NCI-H1930 (cell line): ENCODE measurements around the gene C11orf24.

Experiments used
- DNase-seq, 2 experiments: peaks; one replicate each; lab custom pipeline; 2025; lab: John Stamatoyannopoulos, UW

Gene C11orf24

GRCh38 chr11:68271781-68272608 is at the start of gene C11orf24:
Gene C11orf24, minus strand, starts transcription at chr11:68271973. Its CDS starts 8,206 bp downstream, at chr11:68263767.
- peak; percentile 81 to 92 for DNase-seq

DNA sequence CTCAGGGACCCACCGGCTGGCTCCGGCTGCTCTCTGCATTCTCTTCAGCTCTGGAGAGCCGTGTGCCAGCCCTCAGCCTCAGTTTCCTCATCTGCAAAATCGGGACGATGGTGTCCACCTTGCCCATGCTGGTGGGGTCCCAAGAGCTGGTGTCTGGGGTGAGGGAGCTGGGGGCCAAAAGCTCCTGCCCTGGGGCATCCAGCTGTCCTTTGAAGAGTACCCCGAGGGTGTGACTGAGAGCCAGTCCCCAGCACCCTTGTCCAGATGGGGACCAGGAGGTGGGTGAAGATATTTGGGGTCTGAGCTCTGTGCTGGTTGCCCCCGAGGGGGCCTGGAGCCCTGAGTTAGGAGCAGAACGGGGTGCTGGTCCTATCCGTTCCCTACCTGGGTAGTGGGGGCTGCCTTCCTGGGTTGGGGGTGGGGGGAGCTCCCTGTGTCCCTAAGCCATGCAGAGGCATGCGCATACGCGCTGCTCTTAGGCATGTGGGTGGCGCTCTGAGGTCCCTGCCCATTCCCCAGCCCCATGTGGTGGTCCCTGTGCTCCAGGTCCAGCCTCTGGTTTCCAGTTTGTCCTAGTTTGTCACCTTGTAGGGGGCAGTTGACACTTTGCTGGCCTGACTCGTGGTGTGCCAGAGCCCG is 45.5 kb upstream of the C11orf24 start:
- DNase-seq: no peak

DNA sequence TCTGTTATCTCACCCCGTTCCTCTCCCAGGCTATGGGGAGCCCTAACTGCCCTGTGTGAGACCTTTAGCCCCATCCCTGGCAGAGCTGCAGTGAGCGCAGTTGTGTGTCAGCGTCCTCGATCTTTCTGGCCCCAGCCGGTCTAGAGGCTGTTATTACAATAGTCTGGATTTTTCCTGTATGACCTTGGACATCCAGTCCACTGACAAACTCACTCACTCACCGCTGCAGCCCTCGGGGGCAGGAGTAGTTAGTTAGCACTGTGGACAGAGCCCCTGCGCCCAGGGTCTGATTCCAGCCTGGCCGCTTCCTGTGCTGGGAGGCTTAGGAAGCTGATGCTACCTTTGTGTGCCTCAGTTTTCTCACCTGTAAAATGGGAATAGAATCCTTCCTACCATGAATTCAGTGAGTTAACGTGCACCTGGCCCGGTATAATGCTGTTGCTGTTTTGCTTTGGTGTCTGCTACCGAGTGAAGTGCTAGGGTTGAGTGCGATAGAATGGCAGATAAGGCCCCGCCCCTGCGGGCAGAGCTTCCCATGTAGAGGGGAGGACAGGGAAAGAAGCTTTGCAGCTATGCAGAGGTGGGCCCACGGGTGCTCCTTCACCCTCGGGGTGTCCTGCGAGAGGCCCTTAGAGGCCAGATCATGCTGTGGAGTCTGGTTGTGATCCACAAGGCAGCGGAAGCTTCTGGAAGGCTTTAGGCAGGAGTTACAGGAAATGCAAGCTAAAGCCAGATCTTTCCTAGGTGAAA is 43.6 kb upstream of the C11orf24 start:
- DNase-seq: no peak

- DNase-seq: no peak
These were observed 42.7 kb upstream of the C11orf24 start for GRCh38 chr11:68314203-68315170.

DNA sequence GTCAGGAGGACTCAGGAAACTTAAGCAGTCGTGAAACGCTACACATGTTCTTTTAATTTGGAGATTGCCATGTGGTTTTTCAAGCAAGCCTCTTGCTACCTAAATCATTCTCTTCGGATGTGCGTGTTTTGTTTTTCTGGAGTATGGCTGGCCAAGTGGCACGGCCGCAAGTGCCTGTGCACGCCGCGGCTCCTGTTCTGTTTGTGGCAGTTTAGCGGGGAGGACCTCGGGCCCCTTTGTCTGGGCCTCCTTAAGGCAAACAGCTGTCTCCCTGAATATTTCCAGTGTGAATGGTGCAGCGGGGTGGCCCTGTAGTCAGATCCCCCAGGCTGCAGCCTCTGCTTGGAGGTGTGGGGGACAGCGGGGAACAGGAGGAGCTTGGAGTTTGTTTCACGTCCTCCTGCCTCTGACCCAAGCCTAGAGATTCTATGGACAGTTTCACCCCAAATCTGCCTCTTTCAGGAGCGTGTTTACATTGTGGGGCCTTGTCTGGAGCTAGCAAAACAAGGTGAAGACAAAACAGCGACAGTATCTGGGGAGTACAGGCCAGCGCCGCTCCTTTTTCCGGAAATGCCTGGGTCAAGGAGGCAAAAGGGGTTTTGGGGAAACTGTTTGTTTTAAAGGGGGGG is 41.9 kb upstream of the C11orf24 start:
- no peak for DNase-seq

GRCh38 chr11:68312780-68313573 is 41.2 kb upstream of the C11orf24 start:
- no peak for DNase-seq

- DNase-seq: peak in 1 of 2 experiments; percentile 28
These were observed 40.5 kb upstream of the C11orf24 start, which contains the start of gene LRP5 for GRCh38 chr11:68312117-68312779. Gene LRP5, plus strand, starts transcription at chr11:68312591. Its CDS starts 124 bp downstream, at chr11:68312715.

GRCh38 chr11:68311160-68312116 is 39.7 kb upstream of the C11orf24 start:
- DNase-seq: no peak

- DNase-seq: no peak
These were observed 37.9 kb upstream of the C11orf24 start for GRCh38 chr11:68309621-68310185.

DNA sequence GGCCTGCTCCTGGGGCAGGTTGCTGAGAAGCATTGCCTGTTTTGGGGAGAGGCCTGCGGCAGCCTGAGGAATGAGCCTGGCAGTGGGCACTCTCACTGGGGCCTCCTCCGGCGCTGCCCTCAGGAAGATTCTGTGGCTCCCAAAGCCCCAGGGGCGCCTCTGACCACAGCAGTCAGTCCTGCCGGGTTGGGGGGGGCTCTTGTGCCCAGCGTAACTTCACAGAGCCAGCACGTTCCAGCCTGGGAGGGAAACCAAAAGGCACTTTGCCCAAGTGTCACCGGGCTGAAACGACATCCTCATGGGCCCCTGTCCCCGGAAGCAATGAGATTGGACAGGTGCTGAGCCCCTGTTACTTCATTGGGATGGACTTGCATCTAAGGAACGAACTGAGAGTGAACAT is 36.3 kb upstream of the C11orf24 start:
- no peak for DNase-seq

GRCh38 chr11:68306636-68307035 is 34.9 kb upstream of the C11orf24 start:
- DNase-seq: no peak

DNA sequence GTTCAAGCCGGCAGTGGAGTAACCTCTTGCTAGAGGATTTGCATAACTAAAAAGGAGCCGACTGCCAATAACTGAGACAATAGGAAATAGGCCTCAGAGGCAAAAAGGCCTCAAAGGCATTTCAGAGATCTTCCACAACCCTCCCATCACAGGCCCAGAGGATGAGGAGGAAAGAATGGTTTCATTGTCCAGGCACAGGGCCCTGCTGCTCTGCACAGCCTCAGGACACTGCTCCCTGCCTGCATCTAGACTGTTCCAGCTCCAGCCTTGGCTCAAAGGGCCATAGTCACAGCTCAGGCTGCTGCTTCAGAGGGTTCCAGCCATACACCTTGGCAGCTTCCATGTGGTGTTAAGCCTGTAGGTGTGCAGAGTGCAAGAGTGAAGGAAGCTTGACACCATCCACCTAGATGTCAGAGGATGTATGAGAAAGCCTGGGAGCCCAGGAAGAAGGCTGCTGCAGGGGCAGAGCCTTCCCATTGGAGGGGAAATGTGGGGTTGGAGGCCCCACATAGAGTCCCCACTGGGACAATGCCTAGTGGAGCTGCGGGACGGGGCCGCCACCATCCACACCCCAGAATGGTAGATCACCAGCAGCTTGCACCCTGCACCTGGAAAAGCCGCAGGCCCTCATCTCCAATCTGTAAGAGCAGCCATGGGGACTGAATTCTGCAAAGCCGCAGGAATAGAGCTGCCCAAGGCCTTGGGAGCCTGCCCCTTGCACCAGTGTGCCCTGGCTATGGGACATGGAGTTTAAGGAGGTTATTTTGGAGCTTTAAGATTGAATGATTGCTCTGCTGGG is 32.4 kb upstream of the C11orf24 start:
- no peak for DNase-seq

DNA sequence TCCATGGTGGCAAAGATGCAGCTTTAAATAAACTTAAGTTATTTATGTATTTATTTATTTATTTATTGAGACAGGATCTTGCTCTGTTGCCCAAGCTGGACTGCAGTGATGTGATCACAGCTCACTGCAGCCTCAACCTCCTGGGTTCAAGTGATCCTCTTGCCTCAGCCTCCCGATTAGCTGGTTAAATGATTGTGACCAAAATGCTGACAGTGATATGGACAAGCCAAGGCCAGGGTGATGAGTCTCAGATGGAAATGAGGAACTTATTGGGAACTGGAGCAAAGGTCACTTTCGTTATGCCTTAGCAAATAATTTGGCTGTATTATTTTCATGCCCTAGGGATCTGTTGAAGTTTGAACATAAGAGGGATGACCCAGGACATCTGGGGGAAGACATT is 31.3 kb upstream of the C11orf24 start:
- no peak for DNase-seq

GRCh38 chr11:68302670-68303069 is 30.9 kb upstream of the C11orf24 start:
- DNase-seq: no peak

DNA sequence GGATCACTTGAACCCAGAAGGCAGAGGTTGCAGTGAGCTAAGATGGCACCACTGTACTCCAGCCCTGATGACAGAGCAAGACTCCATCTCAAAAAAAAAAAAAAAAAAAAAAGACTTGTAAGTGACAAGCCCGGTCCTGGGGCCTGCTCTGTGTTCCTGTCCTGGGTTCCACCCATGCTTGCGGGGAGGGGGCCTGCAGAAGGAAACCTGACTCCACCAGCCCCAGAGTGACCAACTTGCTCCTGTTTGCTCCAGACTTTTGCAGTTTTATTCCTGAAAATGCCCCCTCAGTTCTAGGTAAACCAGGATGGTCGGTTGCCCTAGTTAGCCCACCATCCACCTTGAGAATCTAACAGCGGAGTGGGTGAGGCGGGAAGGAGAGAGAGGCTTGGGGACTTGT is 30.5 kb upstream of the C11orf24 start:
- no peak for DNase-seq

- no peak for DNase-seq
These were observed 28.5 kb upstream of the C11orf24 start for GRCh38 chr11:68300076-68300830.
